GM19025 (cell line): ENCODE results near the gene PRDM16.

ENCODE experiments used
- ATAC-seq: cut with Tn5 transposase; IDR thresholded peaks from one replicate; pipeline ENCODE4 v1.9.1; 2021; ENCODE audit warnings: mild to moderate bottlenecking, low read depth, moderate library complexity; ENCODE audit not compliant: unreplicated experiment

The PRDM16 gene

GRCh38 chr1:3393987-3394920, 325.3 kb downstream of the PRDM16 start:
- no peak for ATAC-seq

- no peak for ATAC-seq
Measured at GRCh38 chr1:3396411-3396810, 327.4 kb downstream of the PRDM16 start.

- no peak for ATAC-seq
Measured at GRCh38 chr1:3397311-3397710, 328.3 kb downstream of the PRDM16 start.

- no peak for ATAC-seq
Measured at GRCh38 chr1:3398396-3399140, 329.6 kb downstream of the PRDM16 start.

GRCh38 chr1:3399732-3400131, 330.7 kb downstream of the PRDM16 start:
- no peak for ATAC-seq

GRCh38 chr1:3401585-3402257, 332.7 kb downstream of the PRDM16 start:
- ATAC-seq = no peak

GRCh38 chr1:3402258-3403010, 333.4 kb downstream of the PRDM16 start:
- no peak for ATAC-seq

GRCh38 chr1:3403011-3403345, 334.0 kb downstream of the PRDM16 start:
- no peak for ATAC-seq

GRCh38 chr1:3403388-3404231, 334.6 kb downstream of the PRDM16 start:
- ATAC-seq = no peak

GRCh38 chr1:3404301-3404700, 335.3 kb downstream of the PRDM16 start:
- no peak for ATAC-seq

GRCh38 chr1:3404801-3405200, 335.8 kb downstream of the PRDM16 start:
- no peak for ATAC-seq

GRCh38 chr1:3405491-3405890, 336.5 kb downstream of the PRDM16 start:
- ATAC-seq = no peak

GRCh38 chr1:3405974-3406867, 337.2 kb downstream of the PRDM16 start:
- no peak for ATAC-seq

- ATAC-seq = no peak
Measured at GRCh38 chr1:3407021-3407420, 338.0 kb downstream of the PRDM16 start.

- ATAC-seq = no peak
Measured at GRCh38 chr1:3408751-3409266, 339.8 kb downstream of the PRDM16 start.

- ATAC-seq = no peak
Measured at GRCh38 chr1:3409366-3410141, 340.6 kb downstream of the PRDM16 start.

GRCh38 chr1:3410142-3410925, 341.3 kb downstream of the PRDM16 start:
- no peak for ATAC-seq
